Endothelial cell of umbilical vein (primary cell): ENCODE measurements around the gene TXNRD2.

Source experiments
- EZH2 ChIP-seq: IDR thresholded peaks from 2 replicates; pipeline ENCODE4 v1.6.1; 2012; ENCODE audit warnings: borderline replicate concordance, low read depth, mild to moderate bottlenecking, moderate library complexity, low read length, inconsistent platforms; ENCODE audit not compliant: severe bottlenecking
- GATA2 ChIP-seq: IDR thresholded peaks from 2 replicates; pipeline ENCODE4 v1.7.0; 2011; ENCODE audit warnings: low read depth, mild to moderate bottlenecking, moderate library complexity, mixed read lengths, low read length; ENCODE audit not compliant: insufficient read length, insufficient read depth
- JUN ChIP-seq: IDR thresholded peaks from 2 replicates; pipeline ENCODE4 v1.6.1; 2011; ENCODE audit warnings: borderline replicate concordance, low read depth; ENCODE audit not compliant: insufficient read length, insufficient read depth
- MYC ChIP-seq: IDR thresholded peaks from one replicate; pipeline ENCODE4 v1.6.1; 2011; ENCODE audit warnings: mild to moderate bottlenecking, low read depth, low read length
- POLR2A ChIP-seq: IDR thresholded peaks from 2 replicates; pipeline ENCODE4 v1.6.1; 2012; ENCODE audit warnings: low read depth, mild to moderate bottlenecking, control low read depth, low read length
- POLR2AphosphoS5 ChIP-seq: IDR thresholded peaks from 2 replicates; pipeline ENCODE4 v1.6.1; 2012; ENCODE audit warnings: low read depth, mild to moderate bottlenecking, control low read depth, low read length, moderate library complexity; ENCODE audit not compliant: insufficient read depth
- TF ChIP-seq, protein P1 (sequence below), 2 donors: IDR thresholded peaks; 1 replicate in 1 of 2; 2 replicates in 1 of 2; pipeline ENCODE4 v1.5.1; 2011; ENCODE audit warnings: low read length in 2 of 2, mild to moderate bottlenecking in 2 of 2, moderate library complexity in 2 of 2, control low read depth in 1 of 2, inconsistent platforms in 1 of 2, low read depth in 1 of 2; ENCODE audit not compliant: insufficient read depth in 1 of 2; ENCODE audit errors: extremely low read depth in 1 of 2
- TF ChIP-seq, protein P2 (sequence below): IDR thresholded peaks from 2 replicates; pipeline ENCODE4 v1.6.1; 2011; ENCODE audit not compliant: insufficient read depth, insufficient read length

DNA sequence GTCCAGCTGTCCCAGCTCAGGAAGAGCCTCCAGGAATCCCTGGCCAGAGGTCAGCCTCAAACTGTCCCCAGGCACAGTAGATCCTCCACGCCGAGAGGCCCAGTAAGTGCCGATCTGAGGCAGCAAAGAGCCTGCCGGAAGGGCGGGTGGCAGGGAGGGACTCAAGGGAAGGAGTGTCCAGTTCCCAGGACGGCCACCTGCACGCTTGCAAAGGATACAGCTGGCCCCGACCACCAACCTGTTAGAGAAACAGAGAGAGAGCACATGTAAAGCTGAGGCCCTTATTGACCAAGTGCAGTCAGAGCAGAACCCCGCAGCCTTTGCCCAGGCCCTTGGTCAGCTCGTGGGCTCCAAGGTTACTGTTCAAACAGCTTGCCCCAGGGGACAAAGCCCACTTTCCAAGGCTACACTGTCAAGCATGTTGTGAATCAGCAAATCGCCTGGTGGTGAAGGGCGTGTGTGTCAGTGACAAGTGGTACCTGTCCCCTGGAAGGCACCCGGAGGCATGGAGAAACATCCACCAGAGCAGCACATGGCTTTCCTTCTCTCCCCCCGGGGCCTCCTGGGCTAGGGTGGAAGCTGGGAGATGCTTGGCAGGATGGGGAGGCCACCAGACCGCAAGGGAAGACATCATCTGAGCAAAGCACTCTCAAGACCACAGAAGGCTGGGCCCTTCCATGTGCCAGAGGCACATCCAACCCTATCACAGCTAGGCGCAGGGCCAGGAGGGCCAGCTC, 42.6 kb downstream of the TXNRD2 start:
- TF ChIP-seq, protein P1, sequence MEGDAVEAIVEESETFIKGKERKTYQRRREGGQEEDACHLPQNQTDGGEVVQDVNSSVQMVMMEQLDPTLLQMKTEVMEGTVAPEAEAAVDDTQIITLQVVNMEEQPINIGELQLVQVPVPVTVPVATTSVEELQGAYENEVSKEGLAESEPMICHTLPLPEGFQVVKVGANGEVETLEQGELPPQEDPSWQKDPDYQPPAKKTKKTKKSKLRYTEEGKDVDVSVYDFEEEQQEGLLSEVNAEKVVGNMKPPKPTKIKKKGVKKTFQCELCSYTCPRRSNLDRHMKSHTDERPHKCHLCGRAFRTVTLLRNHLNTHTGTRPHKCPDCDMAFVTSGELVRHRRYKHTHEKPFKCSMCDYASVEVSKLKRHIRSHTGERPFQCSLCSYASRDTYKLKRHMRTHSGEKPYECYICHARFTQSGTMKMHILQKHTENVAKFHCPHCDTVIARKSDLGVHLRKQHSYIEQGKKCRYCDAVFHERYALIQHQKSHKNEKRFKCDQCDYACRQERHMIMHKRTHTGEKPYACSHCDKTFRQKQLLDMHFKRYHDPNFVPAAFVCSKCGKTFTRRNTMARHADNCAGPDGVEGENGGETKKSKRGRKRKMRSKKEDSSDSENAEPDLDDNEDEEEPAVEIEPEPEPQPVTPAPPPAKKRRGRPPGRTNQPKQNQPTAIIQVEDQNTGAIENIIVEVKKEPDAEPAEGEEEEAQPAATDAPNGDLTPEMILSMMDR (IDR thresholded peaks at IDR 0.05; ENCODE audit: extremely low read depth in 1 of 2, insufficient read depth in 1 of 2, low read depth in 1 of 2, low read length in 2 of 2), result no peak
- TF ChIP-seq GATA2 (no peak), POLR2AphosphoS5 (no peak), EZH2 (no peak), POLR2A (no peak), MYC (no peak), JUN (no peak)
- TF ChIP-seq, protein P2, sequence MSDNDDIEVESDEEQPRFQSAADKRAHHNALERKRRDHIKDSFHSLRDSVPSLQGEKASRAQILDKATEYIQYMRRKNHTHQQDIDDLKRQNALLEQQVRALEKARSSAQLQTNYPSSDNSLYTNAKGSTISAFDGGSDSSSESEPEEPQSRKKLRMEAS, result no peak
